DOHH2 (cell line): ENCODE measurements around the gene PDE7B.

Source experiments
- H3F3A ChIP-seq: fragments of 200-600 bp; sonication (generic), shearing (Covaris generic); 2 replicates; pipeline ENCODE4 v1.6.0; 2016; ENCODE audit warnings: antibody characterized with exemption, mild to moderate bottlenecking; ENCODE audit not compliant: control insufficient read depth, insufficient read depth
- H3K27ac ChIP-seq: fragments of 200-600 bp; sonication (generic); 2 replicates; pipeline ENCODE4 v1.5.1; 2014; ENCODE audit warnings: low read depth, mild to moderate bottlenecking, low read length, moderate library complexity
- H3K27me3 ChIP-seq: fragments of 200-600 bp; sonication (generic); 2 replicates; pipeline ENCODE4 v1.6.1; 2014; ENCODE audit warnings: mild to moderate bottlenecking, low read length, mixed read lengths; ENCODE audit not compliant: control insufficient read depth
- H3K36me3 ChIP-seq: fragments of 200-600 bp; sonication (generic); 2 replicates; pipeline ENCODE4 v1.6.1; 2014; ENCODE audit warnings: mild to moderate bottlenecking, low read length, moderate library complexity, mixed read lengths; ENCODE audit not compliant: control insufficient read depth
- H3K4me1 ChIP-seq: fragments of 200-600 bp; sonication (generic); 2 replicates; pipeline ENCODE4 v1.6.1; 2014; ENCODE audit warnings: mild to moderate bottlenecking, low read length, mixed read lengths; ENCODE audit not compliant: control insufficient read depth
- H3K4me2 ChIP-seq: fragments of 200-600 bp; sonication (generic); 2 replicates; pipeline ENCODE4 v1.6.0; 2014; ENCODE audit warnings: mild to moderate bottlenecking, low read length, moderate library complexity
- H3K4me3 ChIP-seq: fragments of 200-600 bp; sonication (generic); 2 replicates; pipeline ENCODE4 v1.5.1; 2014; ENCODE audit warnings: mild to moderate bottlenecking, low read length, mixed read lengths
- H3K79me2 ChIP-seq: fragments of 200-600 bp; sonication (generic); 2 replicates; pipeline ENCODE4 v1.6.1; 2014; ENCODE audit warnings: mild to moderate bottlenecking, low read length, mixed read lengths; ENCODE audit not compliant: control insufficient read depth
- H3K9me2 ChIP-seq: fragments of 200-600 bp; sonication (generic); replicated peaks from 2 replicates; pipeline ENCODE4 v1.6.1; 2014; ENCODE audit warnings: mild to moderate bottlenecking, low read length, mixed read lengths; ENCODE audit not compliant: control insufficient read depth
- H3K9me3 ChIP-seq: fragments of 200-600 bp; sonication (generic); 2 replicates; pipeline ENCODE4 v1.6.1; 2014; ENCODE audit warnings: antibody characterized with exemption, low read length, mixed read lengths; ENCODE audit not compliant: control insufficient read depth, insufficient read depth
- H4K20me1 ChIP-seq: fragments of 200-600 bp; sonication (generic); 2 replicates; pipeline ENCODE4 v1.6.0; 2014; ENCODE audit warnings: low read depth, mild to moderate bottlenecking, antibody characterized with exemption, low read length, moderate library complexity; ENCODE audit not compliant: control insufficient read depth, insufficient read depth
- CTCF ChIP-seq: fragments of 200-600 bp; sonication (generic); IDR thresholded peaks from one replicate; pipeline ENCODE4 v1.5.1; 2014; ENCODE audit warnings: antibody characterized with exemption, mild to moderate bottlenecking, low read depth, low read length; ENCODE audit not compliant: poor library complexity, severe bottlenecking
- EZH2phosphoT487 ChIP-seq: fragments of 200-600 bp; sonication (generic); IDR thresholded peaks from 2 replicates; pipeline ENCODE4 v1.6.1; 2017; ENCODE audit warnings: borderline replicate concordance, mild to moderate bottlenecking, antibody characterized with exemption, low read length, moderate library complexity, mixed read lengths

Gene PDE7B

GRCh38 chr6:135937106-135937505 lies 85.6 kb downstream of the PDE7B start:
- Histone ChIP-seq H4K20me1 (no peaks in the 10 kb centered on the region), H3K4me3 (no peak overlapping the region), H3K4me2 (no peak overlapping the region), H3K27ac (no peak overlapping the region), H3F3A (no peaks in the 10 kb centered on the region), H3K27me3 (no peaks in the 10 kb centered on the region), H3K9me2 (no peaks in the 10 kb centered on the region), H3K36me3 (no peaks in the 10 kb centered on the region), H3K79me2 (no peaks in the 10 kb centered on the region), H3K9me3 (no peaks in the 10 kb centered on the region), H3K4me1 (no peaks in the 10 kb centered on the region)
- TF ChIP-seq EZH2phosphoT487 (no peak), CTCF (no peak)

GRCh38 chr6:135938576-135939207 lies 87.2 kb downstream of the PDE7B start:
- H3K4me2 ChIP-seq = no peak overlapping the region
- H3K27ac ChIP-seq = no peak overlapping the region
- no peak overlapping the region for H3K4me3 ChIP-seq
- H3K4me1 ChIP-seq = no peaks in the 10 kb centered on the region
- H3K9me3 ChIP-seq = no peaks in the 10 kb centered on the region
- no peaks in the 10 kb centered on the region for H4K20me1 ChIP-seq
- H3K36me3 ChIP-seq = no peaks in the 10 kb centered on the region
- no peaks in the 10 kb centered on the region for H3K79me2 ChIP-seq
- TF ChIP-seq EZH2phosphoT487 (no peak), CTCF (peak; percentile 19)
- no peaks in the 10 kb centered on the region for H3F3A ChIP-seq
- H3K27me3 ChIP-seq = no peaks in the 10 kb centered on the region
- no peaks in the 10 kb centered on the region for H3K9me2 ChIP-seq

- Histone ChIP-seq H3K4me2 (no peak overlapping the region), H3K4me3 (no peak overlapping the region), H3K4me1 (no peaks in the 10 kb centered on the region), H3K27ac (no peak overlapping the region), H4K20me1 (no peaks in the 10 kb centered on the region), H3K27me3 (no peaks in the 10 kb centered on the region), H3K79me2 (no peaks in the 10 kb centered on the region), H3K36me3 (no peaks in the 10 kb centered on the region), H3F3A (no peaks in the 10 kb centered on the region), H3K9me3 (no peaks in the 10 kb centered on the region), H3K9me2 (no peaks in the 10 kb centered on the region)
- TF ChIP-seq EZH2phosphoT487 = no peak
- TF ChIP-seq CTCF = no peak
Observed at GRCh38 chr6:135939208-135939591, 87.7 kb downstream of the PDE7B start.
